ENCODE results near the gene SPRED2.

Gene SPRED2

GRCh38 chr2:65415091-65415490, 17.3 kb downstream of the SPRED2 start:
- no peak for DNase-seq (ENCODE audit: low spot score)

- no peak for DNase-seq (ENCODE audit: low spot score)
Observed at GRCh38 chr2:65413610-65414009, 18.8 kb downstream of the SPRED2 start.

GRCh38 chr2:65413106-65413505, 19.3 kb downstream of the SPRED2 start:
- DNase-seq (ENCODE audit: low spot score), result no peak

- no peak for DNase-seq (ENCODE audit: low spot score)
Observed at GRCh38 chr2:65411056-65411795, 21.2 kb downstream of the SPRED2 start.

- DNase-seq (ENCODE audit: low spot score), result no peak
Observed at GRCh38 chr2:65409045-65409444, 23.4 kb downstream of the SPRED2 start.

- DNase-seq (ENCODE audit: low spot score), result no peak
Observed at GRCh38 chr2:65407240-65407639, 25.2 kb downstream of the SPRED2 start.

- DNase-seq (ENCODE audit: low spot score), result no peak
Observed at GRCh38 chr2:65404988-65405697, 27.3 kb downstream of the SPRED2 start.

GRCh38 chr2:65403529-65403915, 28.9 kb downstream of the SPRED2 start:
- no peak for DNase-seq (ENCODE audit: low spot score)

- no peak for DNase-seq (ENCODE audit: low spot score)
Observed at GRCh38 chr2:65402780-65403528, 29.4 kb downstream of the SPRED2 start.

GRCh38 chr2:65402323-65402722, 30.1 kb downstream of the SPRED2 start:
- no peak for DNase-seq (ENCODE audit: low spot score)

GRCh38 chr2:65397122-65397521, 35.3 kb downstream of the SPRED2 start:
- no peak for DNase-seq (ENCODE audit: low spot score)

GRCh38 chr2:65396348-65397026, 35.9 kb downstream of the SPRED2 start:
- DNase-seq (ENCODE audit: low spot score), result no peak

- no peak for DNase-seq (ENCODE audit: low spot score)
Observed at GRCh38 chr2:65395621-65396347, 36.6 kb downstream of the SPRED2 start.

- DNase-seq (ENCODE audit: low spot score), result no peak
Observed at GRCh38 chr2:65393743-65394422, 38.5 kb downstream of the SPRED2 start.

GRCh38 chr2:65393046-65393445, 39.4 kb downstream of the SPRED2 start:
- no peak for DNase-seq (ENCODE audit: low spot score)

- no peak for DNase-seq (ENCODE audit: low spot score)
Observed at GRCh38 chr2:65392609-65393008, 39.8 kb downstream of the SPRED2 start.

GRCh38 chr2:65390134-65390533, 42.3 kb downstream of the SPRED2 start:
- DNase-seq (ENCODE audit: low spot score), result no peak

- DNase-seq (ENCODE audit: low spot score), result no peak
Observed at GRCh38 chr2:65389476-65389875, 42.9 kb downstream of the SPRED2 start.

GRCh38 chr2:65388596-65389390, 43.6 kb downstream of the SPRED2 start:
- no peak for DNase-seq (ENCODE audit: low spot score)

GRCh38 chr2:65388051-65388531, 44.3 kb downstream of the SPRED2 start:
- DNase-seq (ENCODE audit: low spot score), result no peak

Measured in pons (tissue), 1 donor.